ENCODE measurements around the gene CNPY1.
"Not testable (repeated sequence)": the region's sequence is repeated elsewhere in the genome, so short reads cannot be mapped to it uniquely, and the experiment has no call there.

The CNPY1 gene

DNA sequence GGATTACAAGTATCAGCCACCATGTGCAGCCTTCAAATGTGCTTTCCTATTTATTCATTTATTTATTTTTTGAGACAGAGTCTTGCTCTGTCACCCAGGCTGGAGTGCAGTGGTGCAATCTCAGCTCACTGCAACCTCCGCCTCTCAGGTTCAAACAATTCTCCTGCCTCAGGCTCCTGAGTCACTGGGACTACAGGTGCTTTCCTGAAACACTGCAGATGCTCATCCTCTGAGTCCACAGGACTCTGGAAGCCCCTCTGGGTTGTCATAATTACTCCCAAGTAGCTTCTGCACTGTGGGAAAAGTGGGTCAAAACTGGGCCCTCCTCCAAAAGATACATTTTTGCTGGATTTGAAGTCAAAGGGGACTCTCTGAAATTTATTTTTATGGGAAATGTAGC is at the start of gene CNPY1:
Gene CNPY1 (minus strand): TSS at position 111 of the 400 bp plus-strand sequence. CDS start 630 bp downstream, outside the sequence.
- not testable (repeated sequence) for H3K27ac ChIP-seq

- no peak overlapping the region for H3K27ac ChIP-seq
- TF ChIP-seq ZFX (IDR thresholded peaks at IDR 0.05): no peak
- TF ChIP-seq CTCF (conservative IDR thresholded peaks at IDR 0.05): no peak
Measured at GRCh38 chr7:155594961-155595366, 48.6 kb upstream of the CNPY1 start.

DNA sequence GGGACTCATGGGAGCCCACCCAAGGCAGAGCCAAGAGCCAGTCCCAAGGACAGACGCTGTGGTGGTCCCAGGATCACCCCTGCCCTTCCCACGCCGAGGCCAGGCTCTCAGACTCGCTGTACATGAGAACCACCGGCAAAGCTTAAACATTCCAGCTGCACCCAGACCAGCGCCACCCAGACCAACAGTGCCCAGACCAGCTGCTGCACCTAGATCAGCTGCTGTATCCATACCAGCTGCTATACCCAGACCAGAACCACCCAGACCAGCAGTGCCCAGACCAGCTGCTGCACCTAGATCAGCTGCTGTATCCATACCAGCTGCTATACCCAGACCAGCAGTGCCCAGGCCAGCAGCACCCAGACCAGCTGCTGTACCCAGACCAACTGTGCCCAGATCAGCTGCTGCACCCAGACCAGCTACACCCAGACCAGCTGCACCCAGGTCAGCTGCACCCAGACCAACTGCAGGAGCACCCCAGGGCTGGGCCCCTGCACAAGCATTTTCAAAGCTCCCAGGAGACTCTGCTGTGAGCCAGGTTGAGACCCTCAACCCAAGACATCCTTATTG is 47.9 kb upstream of the CNPY1 start:
- H3K27ac ChIP-seq: no peak overlapping the region
- no peak for TF ChIP-seq ZFX (IDR thresholded peaks at IDR 0.05)
- TF ChIP-seq CTCF (conservative IDR thresholded peaks at IDR 0.05): no peak

GRCh38 chr7:155593461-155594162 is 47.3 kb upstream of the CNPY1 start:
- no peak for TF ChIP-seq CTCF (conservative IDR thresholded peaks at IDR 0.05)
- no peak for TF ChIP-seq ZFX (IDR thresholded peaks at IDR 0.05)
- H3K27ac ChIP-seq: no peak overlapping the region

- H3K27ac ChIP-seq: no peak overlapping the region
- TF ChIP-seq CTCF (conservative IDR thresholded peaks at IDR 0.05): no peak
Measured at GRCh38 chr7:155591055-155591775, 44.9 kb upstream of the CNPY1 start.

GRCh38 chr7:155590215-155591018 is 44.1 kb upstream of the CNPY1 start:
- no peak overlapping the region for H3K27ac ChIP-seq
- no peak for TF ChIP-seq ZFX (IDR thresholded peaks at IDR 0.05)
- no peak for TF ChIP-seq CTCF (conservative IDR thresholded peaks at IDR 0.05)

- H3K27ac ChIP-seq: no peak overlapping the region
- TF ChIP-seq ZFX (IDR thresholded peaks at IDR 0.05) (no peak), CTCF (conservative IDR thresholded peaks at IDR 0.05) (no peak)
Measured at GRCh38 chr7:155589001-155589980, 42.9 kb upstream of the CNPY1 start.

All from C4-2B (cell line).